Liver (tissue), 9 donors: ENCODE data around the gene CITED4. TPM values are rescaled to one million over a fixed set of nuclear protein-coding genes. Genes with fewer than 3 reads are reported as not detected.

Experiments used
- DNase-seq: peaks from one replicate; pipeline ENCODE4 v3.0.0-alpha.2; 2017; ENCODE audit warnings: low spot score
- H3K27ac ChIP-seq, 2 donors: one replicate each; pipeline ENCODE4 v1.7.0; 2013; ENCODE audit warnings: inconsistent platforms in 2 of 2, low read length in 2 of 2, control low read depth in 1 of 2, low read depth in 1 of 2, mild to moderate bottlenecking in 1 of 2
- H3K27me3 ChIP-seq, 4 donors: one replicate each; pipeline versions ENCODE4 v1.6.1 to v1.7.0; 2013; ENCODE audit warnings: low read length in 3 of 4, inconsistent platforms in 1 of 4, mild to moderate bottlenecking in 1 of 4, moderate library complexity in 1 of 4; ENCODE audit not compliant: control insufficient read depth in 4 of 4, insufficient read depth in 4 of 4
- H3K36me3 ChIP-seq, 4 donors: one replicate each; pipeline versions ENCODE4 v1.6.1 to v1.7.0; 2013; ENCODE audit warnings: low read length in 3 of 4, mild to moderate bottlenecking in 3 of 4, low read depth in 1 of 4, moderate library complexity in 1 of 4; ENCODE audit not compliant: control insufficient read depth in 4 of 4, insufficient read depth in 3 of 4
- H3K4me1 ChIP-seq, 4 donors: one replicate each; pipeline versions ENCODE4 v1.6.1 to v1.7.0; 2013; ENCODE audit warnings: low read length in 3 of 4, mild to moderate bottlenecking in 3 of 4, moderate library complexity in 1 of 4; ENCODE audit not compliant: control insufficient read depth in 4 of 4, insufficient read depth in 4 of 4
- H3K4me3 ChIP-seq, 3 donors: one replicate each; pipeline versions ENCODE4 v1.6.1 to v1.7.0; 2013; ENCODE audit warnings: low read length in 3 of 3, control low read depth in 1 of 3, low read depth in 1 of 3, mild to moderate bottlenecking in 1 of 3
- H3K9ac ChIP-seq, 2 donors: one replicate each; pipeline ENCODE4 v1.7.0; 2013; ENCODE audit warnings: low read length in 2 of 2, mild to moderate bottlenecking in 2 of 2, moderate library complexity in 2 of 2, control low read depth in 1 of 2, low read depth in 1 of 2
- H3K9me3 ChIP-seq, 4 donors: one replicate each; pipeline versions ENCODE4 v1.6.1 to v1.7.0; 2013; ENCODE audit warnings: low read length in 3 of 4; ENCODE audit not compliant: control insufficient read depth in 4 of 4
- EGR1 ChIP-seq, 2 donors: IDR thresholded peaks; 2 replicates each; pipeline ENCODE4 v1.6.1; 2016 to 2018; ENCODE audit warnings: antibody characterized with exemption in 2 of 2, low read depth in 2 of 2
- FOXA1 ChIP-seq: IDR thresholded peaks from 2 replicates; pipeline ENCODE4 v1.6.1; 2016; ENCODE audit warnings: antibody characterized with exemption
- FOXA2 ChIP-seq: IDR thresholded peaks from 2 replicates; pipeline ENCODE4 v1.6.1; 2016; ENCODE audit warnings: antibody characterized with exemption
- GABPA ChIP-seq, 2 donors: IDR thresholded peaks in 1 of 2; conservative IDR thresholded peaks in 1 of 2; 2 replicates each; pipeline ENCODE4 v1.6.1; 2016; ENCODE audit warnings: antibody characterized with exemption in 2 of 2, mild to moderate bottlenecking in 1 of 2, moderate library complexity in 1 of 2
- HNF4A ChIP-seq, 2 donors: conservative IDR thresholded peaks; 2 replicates each; pipeline ENCODE4 v1.6.1; 2016; ENCODE audit warnings: antibody characterized with exemption in 2 of 2, mild to moderate bottlenecking in 2 of 2
- HNF4G ChIP-seq: IDR thresholded peaks from 2 replicates; pipeline ENCODE4 v1.6.1; 2016; ENCODE audit warnings: antibody characterized with exemption
- JUND ChIP-seq, 2 donors: IDR thresholded peaks; 2 replicates each; pipeline ENCODE4 v1.6.1; 2016; ENCODE audit warnings: antibody characterized with exemption in 2 of 2
- NR2F2 ChIP-seq: IDR thresholded peaks from 2 replicates; pipeline ENCODE4 v1.6.1; 2016; ENCODE audit warnings: antibody characterized with exemption
- RAD21 ChIP-seq, 2 donors: IDR thresholded peaks; 2 replicates each; pipeline ENCODE4 v1.6.1; 2016; ENCODE audit warnings: antibody characterized with exemption in 2 of 2, mild to moderate bottlenecking in 2 of 2
- RXRA ChIP-seq, 2 donors: IDR thresholded peaks; 2 replicates each; pipeline ENCODE4 v1.6.1; 2017 to 2018; ENCODE audit warnings: antibody characterized with exemption in 2 of 2, mild to moderate bottlenecking in 1 of 2
- SP1 ChIP-seq: IDR thresholded peaks from 2 replicates; pipeline ENCODE4 v1.6.1; 2018; ENCODE audit warnings: antibody characterized with exemption, mild to moderate bottlenecking
- TAF1 ChIP-seq: conservative IDR thresholded peaks from 2 replicates; pipeline ENCODE4 v1.6.1; 2016; ENCODE audit warnings: antibody characterized with exemption, mild to moderate bottlenecking
- YY1 ChIP-seq: IDR thresholded peaks from 2 replicates; pipeline ENCODE4 v1.6.1; 2016; ENCODE audit warnings: antibody characterized with exemption, mild to moderate bottlenecking
- WGBS: extraction: QIAGEN DNeasy Blood & Tissue Kit; methylation state at CpG from one replicate; pipeline ENCODE4 v1.1.7; 2013; 5-methylcytosine and 5-hydroxymethylcytosine counted together
- polyA plus RNA-seq, 2 donors: library from polyadenylated mRNA; stranded (reverse) in 1 of 2; unstranded in 1 of 2; fragments of 200-250 nt in 1 of 2; fragments of >200 nt in 1 of 2; fragmentation: Nextera tagmentation in 1 of 2; extraction: Ambion mirVana in 1 of 2; gene quantifications; one replicate each; pipeline versions ENCODE4 v1.2.1 to v1.2.3, GENCODE V29; 2013 to 2015
- total RNA-seq, 2 donors: library from RNA; depleted of rRNA; stranded (reverse); fragments of >200 nt; gene quantifications; one replicate each; pipeline ENCODE4 v1.2.3, GENCODE V29; 2014
- TF ChIP-seq, protein P1 (sequence below): IDR thresholded peaks from 2 replicates; pipeline ENCODE4 v1.6.1; 2016; ENCODE audit warnings: antibody characterized with exemption
- TF ChIP-seq, protein P2 (sequence below): IDR thresholded peaks from 2 replicates; pipeline ENCODE4 v1.6.1; 2016; ENCODE audit warnings: antibody characterized with exemption, mild to moderate bottlenecking
- TF ChIP-seq, protein P3 (sequence below): fragments of 150-350 bp; IDR thresholded peaks from 2 replicates; pipeline ENCODE4 v1.5.1; 2017; ENCODE audit warnings: improper control_type of control experiment, low read depth, low read length; ENCODE audit not compliant: missing input control
- TF ChIP-seq, protein P4 (sequence below): IDR thresholded peaks from 2 replicates; pipeline ENCODE4 v1.6.1; 2016; ENCODE audit warnings: antibody characterized with exemption
- donor health status: healthy.
- donor health status: healthy.
- donor health status: healthy.
- donor health status: healthy.
- donor health status: healthy.

The CITED4 gene
- total and polyA plus RNA-seq, 4 donors = 1.4 to 9.9 (median 5.2) TPM

DNA sequence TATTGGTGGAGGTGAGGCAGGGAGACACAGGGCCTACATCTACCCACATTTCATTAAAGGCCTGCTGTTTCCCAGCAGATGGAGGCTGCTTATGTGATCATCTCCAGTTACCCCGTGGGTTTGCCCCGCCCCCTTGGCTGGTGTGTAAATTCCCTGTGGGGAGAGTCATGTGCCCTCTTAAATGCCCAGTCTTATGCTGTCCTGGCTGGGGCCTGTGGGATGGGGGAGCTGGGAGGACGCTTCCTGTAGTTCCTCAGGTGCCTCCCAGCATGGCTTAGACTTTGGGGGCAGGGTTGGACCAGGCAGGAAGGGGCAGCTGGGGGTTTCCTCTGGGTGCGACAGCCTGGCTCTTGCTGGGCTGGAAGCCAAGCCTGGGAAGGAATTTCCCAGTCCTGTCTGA, 15.5 kb upstream of the CITED4 start:
- peaks cover 0 to 3% (median 0%) of the 10 kb centered on the region in 4 donors for H3K4me1 ChIP-seq
- peaks cover 0 to 2% (median 0%) of the 10 kb centered on the region in 4 donors for H3K9me3 ChIP-seq
- H3K27ac ChIP-seq = no peak overlapping the region
- no peak overlapping the region for H3K9ac ChIP-seq
- H3K36me3 ChIP-seq = no peaks in the 10 kb centered on the region
- WGBS = 50% methylated on average over 4 of the region's 4 CpGs
- no peaks in the 10 kb centered on the region for H3K27me3 ChIP-seq
- no peak for DNase-seq
- TF ChIP-seq HNF4G = no peak
- no peak for TF ChIP-seq RXRA (IDR thresholded peaks at IDR 0.05)
- TF ChIP-seq FOXA1 = no peak
- TF ChIP-seq YY1 = no peak
- TF ChIP-seq FOXA2 = no peak
- no peak for TF ChIP-seq HNF4A (conservative IDR thresholded peaks at IDR 0.05)
- no peak for TF ChIP-seq RAD21 (IDR thresholded peaks at IDR 0.05)
- TF ChIP-seq, protein P1, sequence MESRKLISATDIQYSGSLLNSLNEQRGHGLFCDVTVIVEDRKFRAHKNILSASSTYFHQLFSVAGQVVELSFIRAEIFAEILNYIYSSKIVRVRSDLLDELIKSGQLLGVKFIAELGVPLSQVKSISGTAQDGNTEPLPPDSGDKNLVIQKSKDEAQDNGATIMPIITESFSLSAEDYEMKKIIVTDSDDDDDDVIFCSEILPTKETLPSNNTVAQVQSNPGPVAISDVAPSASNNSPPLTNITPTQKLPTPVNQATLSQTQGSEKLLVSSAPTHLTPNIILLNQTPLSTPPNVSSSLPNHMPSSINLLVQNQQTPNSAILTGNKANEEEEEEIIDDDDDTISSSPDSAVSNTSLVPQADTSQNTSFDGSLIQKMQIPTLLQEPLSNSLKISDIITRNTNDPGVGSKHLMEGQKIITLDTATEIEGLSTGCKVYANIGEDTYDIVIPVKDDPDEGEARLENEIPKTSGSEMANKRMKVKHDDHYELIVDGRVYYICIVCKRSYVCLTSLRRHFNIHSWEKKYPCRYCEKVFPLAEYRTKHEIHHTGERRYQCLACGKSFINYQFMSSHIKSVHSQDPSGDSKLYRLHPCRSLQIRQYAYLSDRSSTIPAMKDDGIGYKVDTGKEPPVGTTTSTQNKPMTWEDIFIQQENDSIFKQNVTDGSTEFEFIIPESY = no peak
- TF ChIP-seq NR2F2 = no peak
- TF ChIP-seq, protein P2, sequence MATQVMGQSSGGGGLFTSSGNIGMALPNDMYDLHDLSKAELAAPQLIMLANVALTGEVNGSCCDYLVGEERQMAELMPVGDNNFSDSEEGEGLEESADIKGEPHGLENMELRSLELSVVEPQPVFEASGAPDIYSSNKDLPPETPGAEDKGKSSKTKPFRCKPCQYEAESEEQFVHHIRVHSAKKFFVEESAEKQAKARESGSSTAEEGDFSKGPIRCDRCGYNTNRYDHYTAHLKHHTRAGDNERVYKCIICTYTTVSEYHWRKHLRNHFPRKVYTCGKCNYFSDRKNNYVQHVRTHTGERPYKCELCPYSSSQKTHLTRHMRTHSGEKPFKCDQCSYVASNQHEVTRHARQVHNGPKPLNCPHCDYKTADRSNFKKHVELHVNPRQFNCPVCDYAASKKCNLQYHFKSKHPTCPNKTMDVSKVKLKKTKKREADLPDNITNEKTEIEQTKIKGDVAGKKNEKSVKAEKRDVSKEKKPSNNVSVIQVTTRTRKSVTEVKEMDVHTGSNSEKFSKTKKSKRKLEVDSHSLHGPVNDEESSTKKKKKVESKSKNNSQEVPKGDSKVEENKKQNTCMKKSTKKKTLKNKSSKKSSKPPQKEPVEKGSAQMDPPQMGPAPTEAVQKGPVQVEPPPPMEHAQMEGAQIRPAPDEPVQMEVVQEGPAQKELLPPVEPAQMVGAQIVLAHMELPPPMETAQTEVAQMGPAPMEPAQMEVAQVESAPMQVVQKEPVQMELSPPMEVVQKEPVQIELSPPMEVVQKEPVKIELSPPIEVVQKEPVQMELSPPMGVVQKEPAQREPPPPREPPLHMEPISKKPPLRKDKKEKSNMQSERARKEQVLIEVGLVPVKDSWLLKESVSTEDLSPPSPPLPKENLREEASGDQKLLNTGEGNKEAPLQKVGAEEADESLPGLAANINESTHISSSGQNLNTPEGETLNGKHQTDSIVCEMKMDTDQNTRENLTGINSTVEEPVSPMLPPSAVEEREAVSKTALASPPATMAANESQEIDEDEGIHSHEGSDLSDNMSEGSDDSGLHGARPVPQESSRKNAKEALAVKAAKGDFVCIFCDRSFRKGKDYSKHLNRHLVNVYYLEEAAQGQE = no peak
- TF ChIP-seq GABPA (IDR thresholded peaks at IDR 0.05 in 1 of 2, conservative IDR thresholded peaks at IDR 0.05 in 1 of 2) = no peak
- TF ChIP-seq, protein P3, sequence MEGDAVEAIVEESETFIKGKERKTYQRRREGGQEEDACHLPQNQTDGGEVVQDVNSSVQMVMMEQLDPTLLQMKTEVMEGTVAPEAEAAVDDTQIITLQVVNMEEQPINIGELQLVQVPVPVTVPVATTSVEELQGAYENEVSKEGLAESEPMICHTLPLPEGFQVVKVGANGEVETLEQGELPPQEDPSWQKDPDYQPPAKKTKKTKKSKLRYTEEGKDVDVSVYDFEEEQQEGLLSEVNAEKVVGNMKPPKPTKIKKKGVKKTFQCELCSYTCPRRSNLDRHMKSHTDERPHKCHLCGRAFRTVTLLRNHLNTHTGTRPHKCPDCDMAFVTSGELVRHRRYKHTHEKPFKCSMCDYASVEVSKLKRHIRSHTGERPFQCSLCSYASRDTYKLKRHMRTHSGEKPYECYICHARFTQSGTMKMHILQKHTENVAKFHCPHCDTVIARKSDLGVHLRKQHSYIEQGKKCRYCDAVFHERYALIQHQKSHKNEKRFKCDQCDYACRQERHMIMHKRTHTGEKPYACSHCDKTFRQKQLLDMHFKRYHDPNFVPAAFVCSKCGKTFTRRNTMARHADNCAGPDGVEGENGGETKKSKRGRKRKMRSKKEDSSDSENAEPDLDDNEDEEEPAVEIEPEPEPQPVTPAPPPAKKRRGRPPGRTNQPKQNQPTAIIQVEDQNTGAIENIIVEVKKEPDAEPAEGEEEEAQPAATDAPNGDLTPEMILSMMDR = no peak
- TF ChIP-seq TAF1 = no peak
- TF ChIP-seq, protein P4, sequence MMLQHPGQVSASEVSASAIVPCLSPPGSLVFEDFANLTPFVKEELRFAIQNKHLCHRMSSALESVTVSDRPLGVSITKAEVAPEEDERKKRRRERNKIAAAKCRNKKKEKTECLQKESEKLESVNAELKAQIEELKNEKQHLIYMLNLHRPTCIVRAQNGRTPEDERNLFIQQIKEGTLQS = no peak
- TF ChIP-seq JUND (IDR thresholded peaks at IDR 0.05) = no peak
- no peak for TF ChIP-seq SP1
- H3K4me3 ChIP-seq = no peak overlapping the region

DNA sequence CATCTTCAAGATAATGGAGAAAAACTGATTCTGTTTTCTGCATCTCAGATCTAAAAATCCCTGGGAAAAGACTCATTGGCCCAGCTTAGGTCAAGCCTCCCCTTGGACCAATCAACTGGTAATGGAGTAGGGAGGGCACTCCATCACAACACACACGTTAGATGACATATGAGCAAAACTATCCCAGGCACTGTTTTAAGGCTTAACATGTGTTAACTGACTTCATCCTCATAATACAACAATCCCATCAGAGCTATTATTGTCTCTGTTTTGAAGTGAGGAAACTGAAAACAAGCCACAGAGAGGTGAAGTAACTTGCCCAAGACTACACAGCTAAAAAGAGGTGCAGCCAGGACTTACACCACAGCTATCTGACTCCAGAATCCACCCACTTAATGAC, 14.7 kb upstream of the CITED4 start:
- WGBS = 96% methylated on average over 1 of the region's 1 CpG
- H3K27me3 ChIP-seq = no peaks in the 10 kb centered on the region
- H3K4me3 ChIP-seq = no peak overlapping the region
- peaks cover 0 to 2% (median 0%) of the 10 kb centered on the region in 4 donors for H3K9me3 ChIP-seq
- no peak overlapping the region for H3K9ac ChIP-seq
- no peak for DNase-seq
- no peak overlapping the region for H3K27ac ChIP-seq
- H3K36me3 ChIP-seq = no peaks in the 10 kb centered on the region
- TF ChIP-seq, protein P1 = no peak
- TF ChIP-seq GABPA (IDR thresholded peaks at IDR 0.05 in 1 of 2, conservative IDR thresholded peaks at IDR 0.05 in 1 of 2) (no peak), FOXA1 (no peak), NR2F2 (no peak), RXRA (IDR thresholded peaks at IDR 0.05) (no peak), TAF1 (no peak), EGR1 (IDR thresholded peaks at IDR 0.05; ENCODE audit: low read depth in 2 of 2) (no peak)
- peaks cover 0 to 3% (median 0%) of the 10 kb centered on the region in 4 donors for H3K4me1 ChIP-seq
